ENCODE results near the gene OSER1. TPM values are rescaled to one million over a fixed set of nuclear protein-coding genes. Genes with fewer than 3 reads are reported as not detected.

OSER1 gene
- total RNA-seq, 1 experiment from 2014 or later = 35.7 TPM

GRCh38 chr20:44221368-44221954 is 10.9 kb upstream of the OSER1 start:
- H4K20me1 ChIP-seq (ENCODE audit: control insufficient read depth, insufficient read depth, insufficient read length) = no peaks in the 10 kb centered on the region
- H2AFZ ChIP-seq (ENCODE audit: low read length) = no peak overlapping the region
- H3K9me3 ChIP-seq (ENCODE audit: control insufficient read depth, low read depth, low read length) = no peaks in the 10 kb centered on the region
- no peak overlapping the region for H4K8ac ChIP-seq (replicated peaks; ENCODE audit: insufficient read length, low read depth, low read length)
- H3K14ac ChIP-seq (ENCODE audit: insufficient read depth, low read length) = no peak overlapping the region
- no peak overlapping the region for H3K9ac ChIP-seq (ENCODE audit: extremely low read depth, insufficient read length, low read length)
- H3K4me1 ChIP-seq (ENCODE audit: insufficient read depth, low read length) = no peaks in the 10 kb centered on the region
- Mint-ChIP-seq H3K36me3 (ENCODE audit: insufficient read depth in 1 of 3, low read depth in 3 of 3) (no peaks in the 10 kb centered on the region), H3K27me3 (ENCODE audit: low read depth) (no peaks in the 10 kb centered on the region; the same call in 1 of the 2 replicates), H3K4me3 (no peak overlapping the region), H3K9me3 (no peaks in the 10 kb centered on the region), H3K4me1 (peaks cover 15 to 25% of the 10 kb centered on the region in 2 experiments), H3K27ac (no peak overlapping the region)
- no peak overlapping the region for H3K23ac ChIP-seq (ENCODE audit: insufficient read length, low read depth, low read length)
- no peaks in the 10 kb centered on the region for H3K23me2 ChIP-seq (ENCODE audit: insufficient read length, low read depth, low read length, poor library complexity, severe bottlenecking)
- no peak overlapping the region for H3K56ac ChIP-seq (ENCODE audit: insufficient read length, low read depth, low read length)
- no peaks in the 10 kb centered on the region for H3K79me1 ChIP-seq (ENCODE audit: insufficient read depth, low read depth, low read length, poor library complexity, severe bottlenecking)
- no peak for TF ChIP-seq CTCF (conservative IDR thresholded peaks at IDR 0.05)
- WGBS (ENCODE audit: extremely low coverage, insufficient read length, low lambda C conversion rate) = no CpG with 5 or more reads among the region's 3 CpGs
- no peak overlapping the region for H3K4me2 ChIP-seq (ENCODE audit: insufficient read depth, insufficient read length, low read length)
- no peak overlapping the region for H3K27ac ChIP-seq (ENCODE audit: insufficient read length, low read depth, low read length)
- H2AK5ac ChIP-seq (ENCODE audit: insufficient read length, low read length) = no peak overlapping the region
- H2BK15ac ChIP-seq (ENCODE audit: low read depth, low read length) = no peak overlapping the region
- H3K18ac ChIP-seq (ENCODE audit: insufficient read length, low read depth, low read length) = no peak overlapping the region
- H4K5ac ChIP-seq (ENCODE audit: insufficient read length, low read depth, low read length) = no peak overlapping the region
- H2BK20ac ChIP-seq (ENCODE audit: low read depth, low read length, poor library complexity, severe bottlenecking) = no peak overlapping the region
- H2BK5ac ChIP-seq (ENCODE audit: insufficient read length, low read length) = no peak overlapping the region
- no peak overlapping the region for H3T11ph ChIP-seq (ENCODE audit: low read length)
- DNase-seq = no peak
- no peaks in the 10 kb centered on the region for H3K27me3 ChIP-seq (ENCODE audit: insufficient read depth, low read length)
- H3K79me2 ChIP-seq (ENCODE audit: insufficient read depth, low read length) = no peaks in the 10 kb centered on the region
- H2BK12ac ChIP-seq (ENCODE audit: insufficient read length, low read depth, low read length) = no peak overlapping the region
- no peak overlapping the region for H3K4ac ChIP-seq (ENCODE audit: low read depth, low read length)
- H2BK120ac ChIP-seq (ENCODE audit: low read depth, low read length, poor library complexity, severe bottlenecking) = no peak overlapping the region
- H4K91ac ChIP-seq (ENCODE audit: insufficient read length, low read depth, low read length) = no peak overlapping the region
